GM12864 (cell line): ENCODE measurements around the gene SPON1.

ENCODE experiments used
- DNase-seq: peaks from one replicate; pipeline ENCODE4 v3.0.0-alpha.2; 2011; ENCODE audit warnings: low read depth
- H3K4me3 ChIP-seq: 2 replicates; pipeline ENCODE4 v1.5.1; 2011; ENCODE audit warnings: mild to moderate bottlenecking, low read depth, low read length, control low read depth
- CTCF ChIP-seq: IDR thresholded peaks from 2 replicates; pipeline ENCODE4 v1.5.1; 2011; ENCODE audit warnings: low read depth, mild to moderate bottlenecking, moderate library complexity, low read length, control low read depth, inconsistent platforms; ENCODE audit errors: missing control alignments

Gene SPON1

GRCh38 chr11:13947379-13947778 is 15.1 kb upstream of the SPON1 start:
- H3K4me3 ChIP-seq = no peak overlapping the region

GRCh38 chr11:13949876-13950275 is 12.6 kb upstream of the SPON1 start:
- no peak for TF ChIP-seq CTCF
- no peak for DNase-seq
- H3K4me3 ChIP-seq = no peak overlapping the region

More at GRCh38 chr11:13947379-13947778, 15.1 kb upstream of the SPON1 start:
- TF ChIP-seq CTCF = no peak
- DNase-seq = no peak

GRCh38 chr11:13952221-13952620 is 10.3 kb upstream of the SPON1 start:
- no peak for TF ChIP-seq CTCF
- H3K4me3 ChIP-seq = no peak overlapping the region
- no peak for DNase-seq

DNA sequence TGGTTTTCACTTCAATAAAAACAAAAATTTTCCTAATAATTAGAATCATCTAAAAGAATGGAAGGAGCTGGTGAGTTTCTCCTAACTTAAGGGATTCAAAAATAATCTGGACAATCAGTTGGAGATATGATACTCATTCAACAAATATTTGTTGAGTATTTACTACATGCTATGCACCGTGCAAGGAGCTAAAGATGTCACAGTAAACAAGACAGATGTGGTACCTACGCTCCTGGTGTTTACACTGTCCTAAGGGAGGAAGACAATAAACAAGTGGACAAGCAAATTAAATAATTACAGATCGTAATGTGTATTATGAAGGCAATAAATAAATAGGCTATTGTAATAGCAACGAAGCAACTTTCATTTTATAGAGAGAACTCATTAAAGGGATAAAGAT is 9.9 kb upstream of the SPON1 start:
- no peak for TF ChIP-seq CTCF
- no peak overlapping the region for H3K4me3 ChIP-seq
- DNase-seq = no peak

- H3K4me3 ChIP-seq = no peak overlapping the region
- no peak for DNase-seq
- TF ChIP-seq CTCF = no peak
These were observed 7.9 kb upstream of the SPON1 start for GRCh38 chr11:13954591-13954990.

DNA sequence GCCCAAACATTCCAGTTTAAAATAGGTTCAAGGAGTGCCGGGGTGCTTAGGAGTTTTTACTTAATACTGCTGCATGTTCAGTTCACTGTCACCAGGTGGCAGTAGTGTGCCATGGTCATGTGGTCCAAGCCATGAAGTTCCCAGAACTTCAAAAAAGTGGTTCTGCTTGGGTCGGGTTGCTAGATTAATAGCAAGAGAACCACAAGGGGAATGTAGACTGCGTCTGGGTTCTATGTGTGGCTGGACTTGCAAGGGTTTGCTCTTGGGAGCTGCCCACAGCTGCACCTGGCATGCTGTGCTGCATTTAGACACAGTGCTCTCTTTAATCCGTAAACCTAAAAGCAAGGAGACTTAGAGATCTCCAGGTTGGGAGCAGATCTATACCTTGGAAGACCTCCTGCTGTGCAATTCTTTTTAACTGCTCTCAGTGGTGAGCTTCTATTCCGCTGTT is 6.5 kb upstream of the SPON1 start:
- peak; percentile 77 for TF ChIP-seq CTCF
- no peak overlapping the region for H3K4me3 ChIP-seq
- DNase-seq = peak; percentile 27

DNA sequence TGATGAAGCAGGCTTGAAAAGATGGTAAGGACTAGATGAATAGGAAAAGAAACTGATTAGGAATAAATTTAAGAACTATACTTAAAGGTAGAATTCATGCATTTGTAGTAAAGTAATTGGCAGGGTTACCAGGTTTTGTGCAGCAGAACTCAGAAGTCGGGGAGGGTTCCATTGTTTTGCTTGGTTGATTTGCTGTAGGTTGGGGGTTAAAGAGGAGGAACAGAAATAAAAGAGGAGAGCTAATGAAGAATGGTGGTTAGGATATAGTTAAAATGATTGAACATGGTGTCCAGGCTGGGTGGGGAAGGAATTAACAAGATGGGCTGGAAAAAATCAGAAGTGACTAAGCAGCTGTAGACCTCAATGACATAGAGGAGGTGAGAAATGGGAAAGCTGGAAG is 5.5 kb upstream of the SPON1 start:
- TF ChIP-seq CTCF = no peak
- H3K4me3 ChIP-seq = no peak overlapping the region
- DNase-seq = no peak
